HepG2 (cell line): ENCODE measurements around the gene CHCHD5. TPM values are rescaled to one million over a fixed set of nuclear protein-coding genes. Genes with fewer than 3 reads are reported as not detected.

Experiments used
- ATAC-seq: fragments of 200-7000 bp; cut with Tn5 transposase; 3 replicates; pipeline ENCODE4 v1.9.1; 2020; ENCODE audit warnings: mild to moderate bottlenecking, moderate library complexity
- BruUV-seq: library from RNA; stranded (reverse); fragments of 400-500 nt; replicated peaks from 2 replicates; lab custom pipeline; 2021; lab: Mats Ljungman, UMichigan
- CTCF ChIA-PET: fragments of 300-600 bp; formaldehyde crosslinking; extraction: SDS; loops from one replicate; lab custom pipeline; 2021; ENCODE audit warnings: low total read pairs, inconsistent platforms, low intra/inter-chr PET ratio; lab: Yijun Ruan, JAX
- POLR2A ChIA-PET: fragments of 350-600 bp; sonication (Branson Sonifier 250); formaldehyde crosslinking; loops from one replicate; lab custom pipeline; 2020; ENCODE audit warnings: antibody characterized with exemption, inconsistent platforms; lab: Yijun Ruan, JAX
- DNase-seq: peaks from one replicate; pipeline ENCODE4 v3.0.0-alpha.2; 2015; ENCODE audit warnings: low spot score
- FAIRE-seq: peaks from 3 replicates; lab custom pipeline; 2011; peaks lifted over from hg19 to GRCh38; lab: Jason Lieb, UNC
- H2AFZ ChIP-seq: one replicate; pipeline ENCODE4 v1.6.1; 2011; ENCODE audit warnings: low read length, inconsistent platforms
- H3K27ac ChIP-seq: fragments of 300-600 bp; 3 replicates; pipeline ENCODE4 v1.8.0; 2011; ENCODE audit warnings: mixed run types, mild to moderate bottlenecking, mixed read lengths, low read length, inconsistent platforms; ENCODE audit not compliant: insufficient read depth; ENCODE audit errors: extremely low read length
- H3K27me3 ChIP-seq, 2 experiments: fragments of 200-600 bp in 1 of 2; 2 replicates in 1 of 2; 3 replicates in 1 of 2; pipeline versions ENCODE4 v1.6.0 to v1.8.0; 2011; ENCODE audit warnings: low read length in 2 of 2, mild to moderate bottlenecking in 2 of 2, moderate library complexity in 2 of 2, inconsistent platforms in 1 of 2; ENCODE audit not compliant: insufficient read depth in 2 of 2, control insufficient read depth in 1 of 2
- H3K36me3 ChIP-seq, 2 experiments: fragments of 200-600 bp in 1 of 2; replicated peaks in 1 of 2; 2 replicates in 1 of 2; 3 replicates in 1 of 2; pipeline versions ENCODE4 v1.5.1 to v1.8.0; 2011; ENCODE audit warnings: low read length in 2 of 2, inconsistent platforms in 1 of 2; ENCODE audit not compliant: insufficient read depth in 2 of 2, control insufficient read depth in 1 of 2
- H3K4me1 ChIP-seq: 2 replicates; pipeline ENCODE4 v1.5.1; 2012; ENCODE audit warnings: low read length, inconsistent platforms; ENCODE audit not compliant: insufficient read depth
- H3K4me2 ChIP-seq: 2 replicates; pipeline ENCODE4 v1.6.0; 2011; ENCODE audit warnings: low read depth, low read length, inconsistent platforms
- H3K4me3 ChIP-seq, 3 experiments: fragments of 200-600 bp in 1 of 3; sonication (generic), shearing (Covaris generic) in 1 of 3; replicated peaks in 1 of 3; 2 replicates each; pipeline ENCODE4 v1.5.1; 2011 to 2016; ENCODE audit warnings: low read length in 3 of 3, inconsistent platforms in 2 of 3, low read depth in 2 of 3, mild to moderate bottlenecking in 2 of 3, control low read depth in 1 of 3, mixed read lengths in 1 of 3; ENCODE audit not compliant: insufficient read depth in 1 of 3
- H3K79me2 ChIP-seq: one replicate; pipeline ENCODE4 v1.6.1; 2011; ENCODE audit warnings: low read length, inconsistent platforms; ENCODE audit not compliant: insufficient read depth
- H3K9ac ChIP-seq: 2 replicates; pipeline ENCODE4 v1.6.0; 2011; ENCODE audit warnings: mild to moderate bottlenecking, low read depth, low read length, inconsistent platforms; ENCODE audit not compliant: insufficient read depth
- H3K9me3 ChIP-seq: 2 replicates; pipeline ENCODE4 v1.5.1; 2012; ENCODE audit warnings: mild to moderate bottlenecking, low read length
- H4K20me1 ChIP-seq: 2 replicates; pipeline ENCODE4 v1.6.0; 2011; ENCODE audit warnings: inconsistent platforms, mild to moderate bottlenecking, low read length, moderate library complexity; ENCODE audit not compliant: insufficient read depth
- ATF6 ChIP-seq: sonication (generic); formaldehyde crosslinking; conservative IDR thresholded peaks from 2 replicates; pipeline ENCODE4 v1.4.0; 2020; ENCODE audit warnings: missing genetic modification reagents
- CENPT ChIP-seq: sonication (generic); formaldehyde crosslinking; IDR thresholded peaks from 2 replicates; pipeline ENCODE4 v1.8.0; 2022; ENCODE audit warnings: low read depth, mild to moderate bottlenecking, moderate library complexity, missing genetic modification reagents
- CENPX ChIP-seq: sonication (generic); formaldehyde crosslinking; IDR thresholded peaks from 2 replicates; pipeline ENCODE4 v1.9.0; 2021; ENCODE audit warnings: mild to moderate bottlenecking, missing genetic modification reagents, moderate library complexity
- GMEB2 ChIP-seq: IDR thresholded peaks from 2 replicates; pipeline ENCODE4 v1.6.1; 2016; ENCODE audit warnings: missing biosample characterization, missing genetic modification reagents, low read depth
- HES4 ChIP-seq: sonication (generic); formaldehyde crosslinking; IDR thresholded peaks from 2 replicates; pipeline ENCODE4 v1.9.0; 2021; ENCODE audit warnings: mild to moderate bottlenecking, missing genetic modification reagents, borderline replicate concordance
- KLF16 ChIP-seq, 2 experiments: sonication (generic) in 1 of 2; formaldehyde crosslinking in 1 of 2; IDR thresholded peaks; 2 replicates each; pipeline versions ENCODE4 v1.6.1 to v1.8.0; 2016 to 2023; ENCODE audit warnings: missing genetic modification reagents in 2 of 2, missing compliant biosample characterization in 1 of 2
- PRDM4 ChIP-seq: sonication (generic); formaldehyde crosslinking; IDR thresholded peaks from 2 replicates; pipeline ENCODE4 v1.9.0; 2021; ENCODE audit warnings: missing genetic modification reagents, borderline replicate concordance
- RAD51 ChIP-seq: fragments of 450-650 bp; IDR thresholded peaks from 2 replicates; pipeline ENCODE4 v1.6.1; 2016; ENCODE audit warnings: borderline replicate concordance
- SAP130 ChIP-seq: IDR thresholded peaks from 2 replicates; pipeline ENCODE4 v1.6.1; 2016; ENCODE audit warnings: low read depth
- SPEN ChIP-seq: sonication (generic); formaldehyde crosslinking; IDR thresholded peaks from 2 replicates; pipeline ENCODE4 v1.5.1; 2020; ENCODE audit warnings: low read depth, mild to moderate bottlenecking, missing genetic modification reagents
- THAP11 ChIP-seq: IDR thresholded peaks from 2 replicates; pipeline ENCODE4 v1.6.1; 2016; ENCODE audit warnings: missing biosample characterization, missing genetic modification reagents
- ZEB1 ChIP-seq: IDR thresholded peaks from 2 replicates; pipeline ENCODE4 v1.6.1; 2012; ENCODE audit warnings: mild to moderate bottlenecking, low read depth, inconsistent platforms; ENCODE audit not compliant: insufficient replicate concordance
- ZNF335 ChIP-seq: sonication (generic); formaldehyde crosslinking; IDR thresholded peaks from 2 replicates; pipeline ENCODE4 v1.4.0; 2020; ENCODE audit warnings: missing genetic modification reagents
- ZNF501 ChIP-seq: sonication (generic); formaldehyde crosslinking; IDR thresholded peaks from 2 replicates; pipeline ENCODE4 v1.5.1; 2020; ENCODE audit warnings: mild to moderate bottlenecking, moderate library complexity, missing genetic modification reagents
- ZNF510 ChIP-seq: sonication (generic); formaldehyde crosslinking; IDR thresholded peaks from 2 replicates; pipeline ENCODE4 v1.4.0; 2020; ENCODE audit warnings: low read depth, mild to moderate bottlenecking, missing genetic modification reagents
- ZNF567 ChIP-seq: sonication (generic); formaldehyde crosslinking; IDR thresholded peaks from 2 replicates; pipeline ENCODE4 v1.8.1; 2023; ENCODE audit warnings: mild to moderate bottlenecking, missing genetic modification reagents, borderline replicate concordance
- ZNF710 ChIP-seq: sonication (generic); formaldehyde crosslinking; IDR thresholded peaks from 2 replicates; pipeline ENCODE4 v1.5.0; 2020; ENCODE audit warnings: mild to moderate bottlenecking, missing genetic modification reagents, borderline replicate concordance
- WGBS: methylation state at CpG from one replicate; pipeline ENCODE4 v1.1.6; 2017; ENCODE audit warnings: low lambda C conversion rate; 5-methylcytosine and 5-hydroxymethylcytosine counted together
- in situ Hi-C: cut with HindIII; loops from 2 replicates; pipeline ENCODE4 v1.10.0; 2017; ENCODE audit warnings: low pct_unique_long_range_greater_than_20kb; ENCODE audit not compliant: extremely low pct_ligation_motif_present
- intact Hi-C: fragments of 100-400 bp; cut with micrococcal nuclease; formaldehyde crosslinking; loops from one replicate; pipeline ENCODE4 v1.10.0; 2022; ENCODE audit not compliant: unreplicated experiment
- polyA plus RNA-seq, 8 experiments: library from polyadenylated mRNA; depleted of rRNA in 3 of 8; stranded (reverse) in 7 of 8; unstranded in 1 of 8; fragments of >200 nt; fragmentation: Illumina TruSeq in 4 of 8; extraction: Trizol in 4 of 8; gene quantifications; 2 replicates each; pipeline versions ENCODE4 v1.2.1 to v1.2.3, GENCODE V29; 2011 to 2016; ENCODE audit warnings: low read depth in 4 of 8, missing spikeins in 1 of 8, mixed read lengths in 1 of 8; ENCODE audit not compliant: insufficient read depth in 1 of 8
- total RNA-seq, 5 experiments: library from RNA; depleted of rRNA; stranded (reverse); fragments of >200 nt; fragmentation: Illumina TruSeq; extraction: Trizol; gene quantifications; 2 replicates each; pipeline ENCODE4 v1.2.3, GENCODE V29; 2016; ENCODE audit warnings: low read depth in 1 of 5

The CHCHD5 gene
- total and polyA plus RNA-seq, 2 of the 13 experiments (the other 11 are each of a cell fraction or from before 2014, with no cell fraction given): 19.0 to 23.9 TPM

GRCh38 chr2:112622528-112622849 lies 38.1 kb downstream of the CHCHD5 start:
- Histone ChIP-seq H3K79me2 (no peaks in the 10 kb centered on the region), H3K4me1 (peaks cover 15% of the 10 kb centered on the region; the same call in 1 of the 2 replicates), H3K9ac (no peak overlapping the region), H3K4me3 (no peak overlapping the region), H3K4me2 (no peak overlapping the region), H4K20me1 (no peaks in the 10 kb centered on the region), H3K27me3 (peaks cover under 1 to 7% of the 10 kb centered on the region in 2 experiments; a peak in 2 of 5 replicates), H3K9me3 (no peaks in the 10 kb centered on the region), H2AFZ (no peak overlapping the region), H3K36me3 (no peaks in the 10 kb centered on the region), H3K27ac (no peak overlapping the region)
- intact Hi-C loops (no loop called here), in situ Hi-C loops (no loop called here)
- TF ChIP-seq CENPX (no peak), PRDM4 (CRISPR knock-in tag) (no peak), CENPT (no peak), ZNF335 (no peak), THAP11 (no peak), ZEB1 (no peak), ZNF501 (CRISPR knock-in tag) (no peak), ATF6 (CRISPR knock-in tag) (no peak), ZNF567 (no peak), SAP130 (CRISPR knock-in tag) (no peak), GMEB2 (CRISPR knock-in tag) (no peak), ZNF510 (CRISPR knock-in tag) (no peak), SPEN (CRISPR knock-in tag) (no peak), RAD51 (no peak), KLF16 (CRISPR knock-in tag; IDR thresholded peaks at IDR 0.05) (no peak), HES4 (no peak), ZNF710 (CRISPR knock-in tag) (no peak)
- 5% methylated on average over 3 of the region's 3 CpGs for WGBS
- ATAC-seq (no peak), DNase-seq (no peak), FAIRE-seq (no peak)
- ChIA-PET POLR2A (interaction anchor here (0.9 to 1.0 kb wide), 2 partner anchors 23 to 103 kb away, joined by 3 read pairs; partner anchors contain the start of gene SLC20A1), CTCF (interaction anchor here (7.3 kb wide), 1 partner anchor 104 kb away, joined by 113 read pairs; no protein-coding TSS in a partner anchor)
- BruUV-seq: no TSS peak
